ENCODE results near the gene MBD6.

DNA sequence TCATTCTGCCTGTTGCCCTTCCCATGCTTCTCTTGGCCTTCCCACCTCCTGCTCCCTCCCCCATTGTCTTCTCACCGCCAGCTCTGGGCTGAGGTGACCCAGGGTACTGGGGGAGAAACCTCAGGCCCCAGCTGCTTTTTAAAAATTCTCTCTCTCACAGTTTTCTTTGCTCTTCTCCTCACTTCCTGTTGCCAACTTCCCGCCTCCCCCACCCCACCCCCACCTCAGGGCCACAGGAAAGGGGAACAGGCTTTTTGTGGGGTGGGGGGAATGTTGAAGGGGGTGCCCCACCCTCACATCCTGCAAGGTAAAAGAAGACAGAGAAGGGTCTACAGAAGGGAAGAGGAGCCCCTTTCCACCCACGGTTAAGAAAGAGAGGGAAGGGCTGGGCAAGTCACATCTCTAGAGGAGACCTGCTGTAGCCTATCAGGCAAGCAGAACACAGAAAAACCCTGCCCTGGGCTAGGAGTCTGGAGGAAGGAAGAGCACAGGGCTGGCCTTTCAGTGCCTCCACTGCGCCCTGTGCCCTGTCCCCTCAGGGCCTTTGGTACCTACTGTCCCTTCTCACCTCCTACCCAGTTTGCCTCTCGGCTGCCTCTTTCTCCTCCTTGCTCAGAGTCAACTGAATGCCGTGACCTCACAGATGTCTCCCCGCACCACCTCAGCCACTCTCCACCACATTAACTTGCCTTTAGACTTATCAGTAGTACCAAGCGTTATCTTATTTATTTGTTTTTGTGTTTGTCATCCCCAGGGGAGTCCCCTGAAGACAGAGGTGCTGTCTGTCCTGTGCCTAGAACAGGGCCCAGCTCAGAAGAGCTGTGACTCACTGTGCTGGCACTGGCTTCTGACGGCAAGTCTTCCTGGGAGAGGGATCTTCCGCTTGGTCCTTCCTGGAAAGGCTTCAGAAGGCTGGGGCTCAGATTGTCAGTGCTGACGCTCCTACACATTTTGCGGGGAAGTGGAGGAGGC lies 44.6 kb upstream of the MBD6 start:
- TF ChIP-seq, protein P1, sequence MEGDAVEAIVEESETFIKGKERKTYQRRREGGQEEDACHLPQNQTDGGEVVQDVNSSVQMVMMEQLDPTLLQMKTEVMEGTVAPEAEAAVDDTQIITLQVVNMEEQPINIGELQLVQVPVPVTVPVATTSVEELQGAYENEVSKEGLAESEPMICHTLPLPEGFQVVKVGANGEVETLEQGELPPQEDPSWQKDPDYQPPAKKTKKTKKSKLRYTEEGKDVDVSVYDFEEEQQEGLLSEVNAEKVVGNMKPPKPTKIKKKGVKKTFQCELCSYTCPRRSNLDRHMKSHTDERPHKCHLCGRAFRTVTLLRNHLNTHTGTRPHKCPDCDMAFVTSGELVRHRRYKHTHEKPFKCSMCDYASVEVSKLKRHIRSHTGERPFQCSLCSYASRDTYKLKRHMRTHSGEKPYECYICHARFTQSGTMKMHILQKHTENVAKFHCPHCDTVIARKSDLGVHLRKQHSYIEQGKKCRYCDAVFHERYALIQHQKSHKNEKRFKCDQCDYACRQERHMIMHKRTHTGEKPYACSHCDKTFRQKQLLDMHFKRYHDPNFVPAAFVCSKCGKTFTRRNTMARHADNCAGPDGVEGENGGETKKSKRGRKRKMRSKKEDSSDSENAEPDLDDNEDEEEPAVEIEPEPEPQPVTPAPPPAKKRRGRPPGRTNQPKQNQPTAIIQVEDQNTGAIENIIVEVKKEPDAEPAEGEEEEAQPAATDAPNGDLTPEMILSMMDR (IDR thresholded peaks at IDR 0.05), result no peak
- TF ChIP-seq POLR2AphosphoS5 (IDR thresholded peaks at IDR 0.05), result no peak
